ENCODE measurements around the gene EN2. TPM values are rescaled to one million over a fixed set of nuclear protein-coding genes. Genes with fewer than 3 reads are reported as not detected.
A peak's percentile ranks its signal among the peaks of the same experiment; 100 is the strongest.

EN2 gene
- total RNA-seq, 1 experiment from 2014 or later = 0.07 TPM

- Mint-ChIP-seq H3K4me1 (peaks cover 12 to 15% of the 10 kb centered on the region in 2 experiments), H3K36me3 (ENCODE audit: insufficient read depth in 1 of 3, low read depth in 3 of 3) (0 out of 7 replicates have a peak, but pooled peaks cover 0 to 1% (median 0%) of the 10 kb centered on the region in 3 experiments), H3K4me3 (no peak overlapping the region), H3K27me3 (ENCODE audit: low read depth) (peaks cover 71% of the 10 kb centered on the region), H3K9me3 (peaks cover 2 to 9% of the 10 kb centered on the region in 2 experiments; a peak in 3 of 5 replicates), H3K27ac (no peak overlapping the region)
- H3K27ac ChIP-seq (ENCODE audit: insufficient read length, low read depth, low read length) = no peak overlapping the region
- no peaks in the 10 kb centered on the region; the same call in 1 of the 2 replicates for H3K4me1 ChIP-seq (ENCODE audit: insufficient read depth, low read length)
- H3T11ph ChIP-seq (ENCODE audit: low read length) = no peak overlapping the region
- no peak for DNase-seq
- no peak overlapping the region for H3K4me2 ChIP-seq (ENCODE audit: insufficient read depth, insufficient read length, low read length)
- no peak overlapping the region for H2AFZ ChIP-seq (ENCODE audit: low read length)
- H3K4ac ChIP-seq (ENCODE audit: low read depth, low read length) = no peak overlapping the region
- no peak overlapping the region for H4K91ac ChIP-seq (ENCODE audit: insufficient read length, low read depth, low read length)
- H4K20me1 ChIP-seq (ENCODE audit: control insufficient read depth, insufficient read depth, insufficient read length) = peaks cover 3% of the 10 kb centered on the region
- no peak overlapping the region for H2BK5ac ChIP-seq (ENCODE audit: insufficient read length, low read length)
- no peak overlapping the region for H3K23ac ChIP-seq (ENCODE audit: insufficient read length, low read depth, low read length)
- no peak overlapping the region for H2AK5ac ChIP-seq (ENCODE audit: insufficient read length, low read length)
- H2BK12ac ChIP-seq (ENCODE audit: insufficient read length, low read depth, low read length) = no peak overlapping the region
- H3K56ac ChIP-seq (ENCODE audit: insufficient read length, low read depth, low read length) = no peak overlapping the region
- H3K79me1 ChIP-seq (ENCODE audit: insufficient read depth, low read depth, low read length, poor library complexity, severe bottlenecking) = no peaks in the 10 kb centered on the region
- peak overlapping the region; percentile 13 for H3K18ac ChIP-seq (ENCODE audit: insufficient read length, low read depth, low read length)
- H4K5ac ChIP-seq (ENCODE audit: insufficient read length, low read depth, low read length) = no peak overlapping the region
- H3K27me3 ChIP-seq (ENCODE audit: insufficient read depth, low read length) = no peaks in the 10 kb centered on the region
- no peak overlapping the region; the same call in 1 of the 2 replicates for H3K14ac ChIP-seq (ENCODE audit: insufficient read depth, low read length)
- H3K9me3 ChIP-seq (ENCODE audit: control insufficient read depth, low read depth, low read length) = no peaks in the 10 kb centered on the region
- H2BK20ac ChIP-seq (ENCODE audit: low read depth, low read length, poor library complexity, severe bottlenecking) = no peak overlapping the region
- TF ChIP-seq CTCF (conservative IDR thresholded peaks at IDR 0.05) = no peak
- no peak overlapping the region for H2BK120ac ChIP-seq (ENCODE audit: low read depth, low read length, poor library complexity, severe bottlenecking)
- H3K23me2 ChIP-seq (ENCODE audit: insufficient read length, low read depth, low read length, poor library complexity, severe bottlenecking) = no peaks in the 10 kb centered on the region
- H4K8ac ChIP-seq (replicated peaks; ENCODE audit: insufficient read length, low read depth, low read length) = no peak overlapping the region
- H3K79me2 ChIP-seq (ENCODE audit: insufficient read depth, low read length) = no peaks in the 10 kb centered on the region
- H3K9ac ChIP-seq (ENCODE audit: extremely low read depth, insufficient read length, low read length) = no peak overlapping the region
- WGBS (ENCODE audit: extremely low coverage, insufficient read length, low lambda C conversion rate) = no CpG with 5 or more reads among the region's 15 CpGs
- no peak overlapping the region for H2BK15ac ChIP-seq (ENCODE audit: low read depth, low read length)
Measured at GRCh38 chr7:155409980-155410379, 47.9 kb upstream of the EN2 start.
